ENCODE data around the gene COX7A1.

Gene COX7A1

DNA sequence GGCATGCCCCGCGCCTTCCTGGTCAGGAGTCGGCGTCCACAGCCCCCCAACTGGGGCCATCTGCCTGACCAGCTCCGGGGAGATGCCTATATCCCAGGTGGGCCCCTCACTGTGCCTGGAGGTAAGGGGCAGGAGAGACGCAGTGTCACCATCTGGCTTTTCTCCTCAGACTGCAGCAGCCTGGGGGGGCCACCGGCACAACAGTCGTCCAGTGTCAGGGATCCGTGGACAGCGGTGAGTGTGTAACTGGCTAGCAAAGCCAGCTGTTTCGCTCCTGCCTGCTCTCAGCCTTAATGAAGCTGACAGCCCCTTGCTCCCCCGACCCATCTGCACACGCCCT is 41.1 kb downstream of the COX7A1 start:
- DNase-seq, result no peak

DNA sequence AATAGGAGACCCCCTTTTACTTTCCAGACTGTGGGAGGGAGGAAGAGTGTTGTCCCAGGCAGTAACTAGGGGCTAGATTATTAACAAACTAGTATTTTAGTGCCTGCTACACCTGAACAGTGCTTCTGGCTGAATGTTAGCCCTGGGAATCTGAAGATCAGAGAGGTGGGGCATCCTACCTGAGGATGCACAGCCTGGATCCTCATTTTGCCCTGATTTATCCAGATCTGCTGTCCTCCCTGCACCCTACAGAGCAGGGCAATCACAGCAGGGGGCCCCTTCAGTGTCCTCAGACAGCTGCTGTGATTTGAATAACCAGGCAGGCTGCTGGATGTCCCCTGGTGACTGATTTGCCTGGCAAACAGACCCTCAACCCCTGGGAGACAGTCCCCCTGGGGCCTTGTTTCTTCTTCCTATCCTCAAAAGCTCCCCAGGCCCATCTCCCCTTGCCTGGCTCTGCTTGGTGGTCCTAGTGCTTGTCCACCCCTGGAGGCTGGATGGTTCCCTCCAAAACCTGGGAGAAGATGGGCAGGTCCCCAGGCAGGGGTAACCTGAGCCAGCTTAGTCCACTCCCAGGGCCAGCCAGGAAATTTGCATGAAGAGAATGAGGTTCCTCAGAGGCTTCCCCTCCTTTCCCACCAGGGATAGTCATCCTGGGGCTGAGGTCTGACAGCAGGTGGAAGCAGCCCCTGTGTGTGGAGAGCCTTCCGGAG is 41.6 kb downstream of the COX7A1 start, which contains the start of gene OVOL3:
Gene OVOL3 (plus strand): TSS at position 657 of the 713 bp plus-strand sequence. CDS start 60 bp downstream, outside the sequence.
- DNase-seq, result no peak

DNA sequence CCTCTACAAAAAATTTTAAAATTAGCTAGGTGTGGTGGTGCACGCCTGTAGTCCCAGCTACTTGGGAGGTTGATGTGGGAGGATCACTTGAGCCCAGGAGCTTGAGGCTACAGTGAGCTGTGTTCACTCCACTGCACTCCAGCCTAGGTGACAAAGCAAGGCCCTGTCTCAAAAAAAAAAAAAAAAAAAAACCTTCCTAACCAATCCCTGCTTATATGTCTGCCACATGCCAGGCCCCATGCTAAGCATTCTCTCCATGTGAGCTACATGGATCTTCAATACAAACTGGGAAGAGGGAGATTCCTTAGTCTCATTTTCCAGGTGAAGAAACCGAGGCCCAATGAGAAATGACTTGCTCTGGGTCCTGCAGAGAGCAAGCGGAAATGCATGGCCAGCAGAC is 43.6 kb downstream of the COX7A1 start:
- DNase-seq, result no peak

DNA sequence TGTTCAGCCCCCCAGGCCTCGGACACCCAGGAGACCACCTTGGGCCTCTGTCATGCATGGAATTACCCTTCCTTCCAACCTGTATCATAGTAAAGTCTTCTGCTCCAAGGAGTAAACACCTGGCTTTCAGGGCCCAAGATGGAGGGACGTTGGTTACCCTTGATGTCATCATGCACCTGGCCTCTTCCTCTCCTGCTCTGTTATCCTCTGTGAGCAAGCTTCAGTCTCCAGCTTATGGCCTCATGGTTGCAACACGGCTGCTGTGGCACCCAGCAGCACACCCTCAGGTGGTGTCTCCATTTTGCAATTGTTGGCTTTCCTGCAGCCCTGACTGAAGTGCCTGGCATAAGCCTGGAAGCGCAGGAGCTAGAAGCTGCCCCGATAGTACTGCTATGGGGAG is 45.3 kb downstream of the COX7A1 start:
- no peak for DNase-seq

DNA sequence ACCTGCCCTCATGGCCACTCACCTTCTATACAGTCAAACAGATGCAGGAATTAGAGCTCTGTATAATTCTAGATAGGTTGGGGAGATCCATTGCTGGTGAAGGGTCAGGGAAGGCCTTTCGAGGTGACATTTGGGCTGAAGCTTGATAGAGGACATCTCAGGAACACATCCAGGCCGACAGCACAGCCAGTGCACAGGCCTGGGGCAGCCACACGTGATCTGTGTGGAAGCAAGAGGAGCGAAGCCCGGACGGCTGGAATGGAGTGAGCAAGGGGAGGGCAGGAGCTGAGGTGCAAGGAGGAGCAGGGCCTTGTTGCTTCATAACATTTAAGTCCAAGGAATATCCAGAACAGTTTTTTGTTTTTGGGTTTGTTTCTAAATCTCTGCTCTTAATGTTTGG is 45.8 kb downstream of the COX7A1 start:
- DNase-seq, result no peak

DNA sequence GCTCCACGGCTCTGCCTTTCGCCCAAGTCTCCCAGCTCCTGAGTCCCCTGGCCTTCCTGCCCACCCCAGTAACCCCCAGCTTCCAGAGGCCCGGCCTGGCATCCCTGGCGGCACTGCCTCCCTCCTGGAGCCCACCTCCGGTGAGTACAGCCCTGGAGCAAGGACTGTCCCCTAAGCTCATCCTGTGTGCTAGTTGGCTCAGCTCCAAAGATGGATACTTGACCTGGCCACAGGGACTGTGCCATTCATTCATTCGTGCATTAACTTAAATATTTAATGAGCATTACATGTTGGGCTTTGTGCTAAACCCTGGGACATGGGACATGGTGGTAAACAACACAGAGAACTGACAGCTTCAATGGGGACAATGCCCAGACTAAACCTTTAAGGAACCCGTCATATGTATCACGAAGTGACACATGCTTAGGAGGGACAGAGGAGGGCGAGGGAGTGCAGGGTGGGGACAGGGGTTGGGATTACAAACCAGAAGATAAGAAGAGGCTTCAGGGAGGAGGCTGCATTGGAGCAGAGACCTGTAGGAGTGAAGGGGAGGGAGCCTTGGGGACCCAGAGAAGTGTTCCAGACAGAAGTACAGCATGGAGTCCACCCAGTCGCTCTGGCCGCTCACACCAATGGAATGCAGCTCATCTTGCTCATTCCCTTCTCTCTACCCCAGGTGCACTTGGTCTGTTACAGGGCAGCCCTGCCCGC is 48.2 kb downstream of the COX7A1 start:
- DNase-seq, result no peak

DNA sequence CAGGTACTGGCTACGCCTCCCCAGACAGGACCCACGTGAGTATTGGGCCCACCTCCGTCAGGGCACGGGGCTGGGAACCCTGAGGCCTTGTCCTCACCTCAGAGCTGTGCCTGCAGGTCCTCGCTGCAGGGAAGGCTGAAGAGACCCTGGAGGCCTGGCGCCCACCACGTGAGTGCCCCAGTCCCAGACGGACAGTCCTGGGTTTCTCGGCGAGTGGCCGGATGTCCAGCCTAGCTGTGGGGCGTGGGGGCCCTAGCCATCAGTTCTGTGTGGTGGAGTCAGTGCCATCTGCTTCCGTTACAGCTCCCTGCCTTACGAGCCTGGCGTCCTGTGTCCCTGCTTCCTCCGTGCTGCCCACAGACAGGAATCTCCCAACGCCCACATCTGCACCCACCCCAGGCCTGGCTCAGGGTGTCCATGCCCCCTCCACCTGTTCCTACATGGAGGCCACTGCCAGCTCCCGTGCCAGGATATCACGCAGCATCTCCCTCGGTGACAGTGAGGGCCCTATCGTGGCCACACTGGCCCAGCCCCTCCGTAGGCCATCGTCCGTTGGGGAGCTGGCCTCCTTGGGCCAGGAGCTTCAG is 49.1 kb downstream of the COX7A1 start:
- DNase-seq, result no peak

DNA sequence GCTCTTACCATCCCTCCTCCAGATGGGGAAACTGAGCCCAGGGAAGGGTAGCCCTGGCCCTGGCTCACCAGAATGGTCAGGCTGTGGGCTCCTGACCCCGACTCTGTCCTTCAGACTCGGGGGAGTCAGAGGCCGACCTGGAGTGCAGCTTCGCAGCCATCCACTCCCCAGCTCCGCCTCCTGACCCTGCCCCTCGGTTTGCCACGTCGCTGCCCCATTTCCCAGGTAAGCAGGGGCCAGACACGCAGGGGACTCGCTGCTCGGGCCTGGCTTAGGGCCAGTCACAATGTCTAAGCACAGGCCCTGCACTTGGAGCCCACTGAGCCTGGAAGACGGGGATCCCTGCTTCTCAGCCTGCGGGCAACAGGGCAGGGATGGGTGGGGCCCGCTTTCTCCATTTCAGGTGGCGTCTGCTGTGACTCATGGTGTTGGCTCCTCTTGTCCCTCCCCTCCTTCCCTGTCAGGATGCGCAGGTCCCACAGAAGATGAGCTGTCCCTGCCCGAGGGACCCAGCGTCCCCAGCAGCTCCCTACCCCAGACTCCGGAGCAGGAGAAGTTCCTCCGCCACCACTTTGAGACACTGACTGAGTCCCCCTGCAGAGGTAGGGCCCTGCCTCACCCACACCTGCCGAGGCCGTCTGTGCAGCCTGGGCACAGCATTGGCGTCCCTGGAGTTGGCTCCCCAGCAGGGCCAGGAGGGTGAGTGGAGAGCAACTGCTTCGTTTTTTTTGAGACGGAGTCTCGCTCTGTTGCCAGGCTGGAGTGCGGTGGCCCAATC is 50.5 kb downstream of the COX7A1 start:
- DNase-seq, result no peak
